ENCODE measurements around the gene OPN5.

Gene OPN5

GRCh38 chr6:47789553-47789952 is 7.7 kb downstream of the OPN5 start:
- FAIRE-seq = no peak

- FAIRE-seq = no peak
Measured at GRCh38 chr6:47792216-47792733, 10.4 kb downstream of the OPN5 start.

- FAIRE-seq = no peak
Measured at GRCh38 chr6:47794577-47795135, 12.8 kb downstream of the OPN5 start.

GRCh38 chr6:47801984-47802383 is 20.2 kb downstream of the OPN5 start:
- no peak for FAIRE-seq

- no peak for FAIRE-seq
Measured at GRCh38 chr6:47804821-47805220, 23.0 kb downstream of the OPN5 start.

DNA sequence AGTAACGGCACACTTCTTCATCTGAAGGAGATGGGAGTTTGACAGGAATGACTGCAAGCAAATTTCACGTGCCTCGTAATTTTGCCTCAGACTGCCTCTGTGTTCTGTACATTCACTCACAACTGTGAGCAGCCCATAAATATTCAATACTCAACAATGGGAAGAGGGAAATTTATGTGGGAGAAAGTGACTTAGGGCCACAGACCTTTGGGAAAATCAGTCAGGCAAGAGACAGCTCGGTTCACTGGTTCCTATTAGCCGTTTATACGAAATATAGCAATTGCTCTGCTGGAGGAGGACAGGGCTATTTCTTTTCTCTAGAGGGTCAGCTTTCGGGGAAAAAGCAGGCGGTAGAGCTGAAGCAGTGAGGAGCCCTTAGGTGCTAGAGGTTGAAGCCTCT is 28.0 kb downstream of the OPN5 start:
- no peak for FAIRE-seq

DNA sequence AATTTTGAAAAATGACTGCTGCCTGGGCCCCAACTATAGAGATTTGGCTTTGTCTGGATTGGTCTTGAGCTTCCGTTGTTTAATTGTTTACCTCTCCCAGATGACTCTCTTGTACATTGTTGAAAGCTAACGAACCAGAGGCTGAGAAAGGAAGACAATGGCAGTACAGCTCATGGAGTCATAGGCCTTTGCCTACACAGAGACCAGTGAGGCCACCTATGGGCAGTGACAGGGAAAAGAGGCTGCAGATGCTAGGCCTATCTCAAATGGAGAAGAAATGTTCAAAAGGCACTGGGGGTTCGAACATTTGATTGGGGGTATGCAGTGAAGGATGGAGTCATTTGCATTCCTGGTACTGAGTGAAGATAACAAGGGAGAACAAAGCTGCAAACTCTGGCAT is 29.1 kb downstream of the OPN5 start:
- FAIRE-seq = no peak

- no peak for FAIRE-seq
Measured at GRCh38 chr6:47811443-47811842, 29.6 kb downstream of the OPN5 start.

GRCh38 chr6:47817749-47818148 is 35.9 kb downstream of the OPN5 start:
- FAIRE-seq = no peak

DNA sequence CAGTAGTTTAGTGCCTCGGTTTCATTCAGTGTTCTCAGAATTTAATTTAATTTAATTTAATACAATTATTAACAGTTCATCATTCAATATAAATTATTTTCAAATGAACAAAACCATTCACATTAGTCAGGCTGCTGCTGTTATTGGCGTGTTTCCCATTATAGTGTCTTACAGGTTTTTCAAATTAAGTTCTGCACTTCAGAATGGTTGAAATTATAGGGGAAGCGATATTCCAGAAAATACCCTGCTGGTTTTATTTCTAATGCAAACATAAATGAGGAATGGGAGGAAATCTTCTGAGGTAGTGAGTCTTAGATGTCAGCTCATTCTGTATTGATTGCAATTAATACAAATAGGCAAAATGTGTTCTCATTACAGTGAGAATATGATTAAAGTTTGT is 37.6 kb downstream of the OPN5 start:
- FAIRE-seq = no peak

DNA sequence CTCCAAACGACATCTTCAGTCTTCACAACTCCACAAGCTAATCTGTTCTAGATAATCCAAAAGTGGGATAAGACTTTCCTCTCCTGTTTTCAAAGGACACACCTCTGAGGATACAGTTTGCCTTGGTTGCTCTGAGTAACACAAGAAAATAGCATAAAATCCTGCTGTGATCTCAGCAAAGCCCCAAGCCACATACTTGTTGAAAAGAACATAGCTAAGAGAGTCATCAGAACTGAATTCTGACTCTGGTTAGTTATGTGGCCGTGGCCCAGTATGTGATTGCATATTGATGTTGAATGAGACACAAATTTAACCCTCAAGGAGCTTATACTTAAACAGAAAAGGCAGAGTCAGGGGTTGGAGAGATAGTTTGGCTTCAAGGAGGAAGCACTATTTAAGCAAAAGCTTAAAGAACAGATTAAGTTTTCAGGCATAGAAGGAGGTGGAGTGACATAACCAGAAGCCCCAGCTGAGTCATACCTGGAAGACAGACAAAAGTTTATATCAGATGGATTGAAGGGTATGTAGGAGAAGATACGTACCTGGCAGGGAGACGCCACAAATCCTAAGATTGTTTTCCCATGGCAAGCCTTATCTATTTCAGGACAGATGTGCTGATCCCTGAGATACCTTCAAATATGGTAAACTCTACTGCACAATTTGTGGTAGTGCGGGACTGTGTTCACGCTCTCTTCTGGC is 41.2 kb downstream of the OPN5 start:
- FAIRE-seq = no peak

DNA sequence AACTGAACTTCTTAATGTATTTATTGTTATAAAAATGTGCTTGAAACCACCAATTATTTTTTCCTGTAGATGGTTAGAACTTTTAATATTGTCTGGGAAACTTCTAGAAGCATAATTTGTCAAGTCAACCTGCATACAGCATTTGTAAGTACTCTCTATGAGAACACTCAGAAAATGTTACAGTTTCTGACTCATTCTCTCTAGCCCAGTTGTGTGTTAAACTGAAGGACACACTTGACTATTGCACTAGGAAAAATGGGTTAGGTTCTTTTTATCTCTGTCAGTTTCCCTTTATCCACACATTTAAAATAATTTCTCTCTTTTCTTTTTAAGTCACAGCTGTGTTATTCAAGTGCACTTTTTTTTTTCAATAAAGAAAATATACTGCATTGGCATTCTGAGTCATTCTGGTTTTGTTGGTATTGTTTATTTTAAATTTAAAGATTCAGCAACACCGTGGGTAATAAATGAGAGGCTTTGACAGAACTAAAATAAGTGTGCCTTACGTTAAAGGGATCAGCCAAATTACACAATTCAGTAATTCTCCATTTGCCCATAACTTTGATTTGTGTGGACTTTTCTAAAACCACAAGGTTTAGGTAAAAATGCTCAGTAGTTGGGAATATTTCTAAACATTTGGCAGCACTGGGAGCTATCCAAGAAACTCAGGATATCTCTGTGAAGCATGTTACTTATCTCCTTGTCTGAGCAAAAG is 50.7 kb downstream of the OPN5 start:
- no peak for FAIRE-seq

- FAIRE-seq = no peak
Measured at GRCh38 chr6:47834196-47834595, 52.4 kb downstream of the OPN5 start.

- FAIRE-seq = no peak
Measured at GRCh38 chr6:47836046-47836445, 54.2 kb downstream of the OPN5 start.

DNA sequence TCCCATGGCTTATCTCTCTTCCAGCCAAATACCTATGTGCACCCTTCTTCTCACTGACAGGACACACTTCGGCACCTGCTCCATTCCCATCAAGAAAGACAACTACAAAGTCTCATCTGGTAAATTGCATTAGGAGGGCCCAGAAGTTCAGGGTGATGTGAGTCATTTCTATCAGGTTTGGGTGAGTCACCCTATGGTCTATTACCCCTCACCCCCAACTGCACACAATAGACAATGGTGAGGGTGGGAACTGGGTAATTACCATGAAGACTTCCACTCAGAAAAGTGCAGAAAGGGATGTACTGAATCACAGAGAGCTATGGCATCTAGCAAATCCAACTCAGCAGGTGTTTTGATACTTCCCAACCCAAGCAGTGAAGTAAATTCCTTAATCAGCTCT is 54.8 kb downstream of the OPN5 start:
- FAIRE-seq = no peak

GRCh38 chr6:47839645-47840044 is 57.8 kb downstream of the OPN5 start:
- FAIRE-seq = no peak

DNA sequence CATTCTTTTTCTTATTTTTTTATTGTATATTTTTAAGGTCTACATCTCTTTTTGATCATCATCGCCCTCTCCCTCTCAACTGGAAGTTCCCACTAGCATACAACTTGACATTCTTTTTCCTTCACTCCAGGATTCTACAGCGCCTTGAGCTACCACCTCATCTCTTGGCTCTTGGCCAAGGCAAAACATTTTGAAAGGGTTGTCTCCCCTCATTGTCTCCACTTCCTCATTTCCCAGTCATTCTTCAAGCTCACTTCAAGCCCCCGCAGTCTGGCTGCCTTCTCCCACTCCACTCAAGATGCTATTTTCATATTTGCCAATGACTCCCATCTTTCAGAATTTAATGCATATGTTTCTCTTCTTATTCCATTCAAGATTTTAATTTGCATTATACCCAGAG is 63.0 kb downstream of the OPN5 start:
- FAIRE-seq = no peak

DNA sequence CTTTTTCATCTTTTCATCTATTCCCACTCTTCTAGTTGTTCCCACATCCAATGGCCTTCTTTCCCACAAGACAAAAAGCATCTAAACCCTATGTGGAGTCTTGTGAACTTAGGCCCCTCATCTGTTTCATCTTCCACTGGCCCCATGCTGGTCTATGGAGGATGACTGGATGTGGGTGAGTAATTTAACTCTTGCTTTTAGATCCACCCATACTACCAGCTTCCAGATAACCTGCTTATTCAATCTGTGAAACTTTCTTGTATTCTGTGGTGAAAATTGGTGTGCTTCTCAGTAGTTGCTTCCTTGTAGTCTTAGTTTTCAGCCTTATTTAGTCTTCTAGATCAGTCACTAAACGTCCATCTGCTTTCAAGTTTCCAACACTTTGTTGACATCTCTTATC is 64.9 kb downstream of the OPN5 start:
- no peak for FAIRE-seq

- no peak for FAIRE-seq
Measured at GRCh38 chr6:47851091-47851490, 69.3 kb downstream of the OPN5 start.

- no peak for FAIRE-seq
Measured at GRCh38 chr6:47852727-47853126, 70.9 kb downstream of the OPN5 start.

- FAIRE-seq = no peak
Measured at GRCh38 chr6:47853766-47854165, 71.9 kb downstream of the OPN5 start.

DNA sequence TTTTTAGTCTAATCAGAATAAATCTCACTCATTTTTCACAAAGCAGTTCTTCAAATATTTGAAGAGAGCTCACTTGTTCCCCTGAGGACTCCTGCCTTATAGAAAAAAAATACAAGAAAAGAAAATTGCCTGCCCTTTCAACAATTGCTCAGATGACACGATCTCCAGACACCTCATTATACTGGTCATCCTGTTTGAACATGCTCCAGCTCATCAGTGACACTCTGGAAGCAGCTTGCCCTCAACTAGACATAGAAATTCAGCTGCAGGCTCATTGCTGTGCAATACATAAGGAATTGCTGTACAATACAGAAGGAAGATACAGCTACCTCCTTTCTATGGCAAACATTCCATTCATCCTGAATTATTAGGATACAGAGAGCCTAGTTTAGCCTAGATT is 73.1 kb downstream of the OPN5 start:
- no peak for FAIRE-seq

GRCh38 chr6:47859175-47859574 is 77.3 kb downstream of the OPN5 start:
- FAIRE-seq = no peak

GRCh38 chr6:47862731-47863130 is 80.9 kb downstream of the OPN5 start:
- no peak for FAIRE-seq
